GM21786 (cell line): ENCODE results near the gene RPL18.

Experiments used
- ATAC-seq: cut with Tn5 transposase; IDR thresholded peaks from one replicate; pipeline ENCODE4 v1.9.1; 2021; ENCODE audit not compliant: unreplicated experiment

The RPL18 gene

GRCh38 chr19:48614436-48615230 lies 4.3 kb downstream of the RPL18 start, which contains the start of gene FAM83E:
Gene FAM83E (minus strand): TSS chr19:48615076. CDS start chr19:48613372, 1,704 bp downstream.
- no peak for ATAC-seq

- ATAC-seq, result no peak
These were observed 5.0 kb downstream of the RPL18 start for GRCh38 chr19:48613852-48614435.

GRCh38 chr19:48613024-48613851 lies 5.7 kb downstream of the RPL18 start:
- no peak for ATAC-seq

- no peak for ATAC-seq
These were observed 7.1 kb downstream of the RPL18 start for GRCh38 chr19:48611872-48612271.

GRCh38 chr19:48609571-48610108 lies 9.3 kb downstream of the RPL18 start:
- no peak for ATAC-seq

- ATAC-seq, result no peak
These were observed 10.1 kb downstream of the RPL18 start for GRCh38 chr19:48608798-48609263.

- ATAC-seq, result no peak
These were observed 11.6 kb downstream of the RPL18 start for GRCh38 chr19:48607359-48607755.

GRCh38 chr19:48606463-48607358 lies 12.3 kb downstream of the RPL18 start, which contains the start of gene SPACA4:
Gene SPACA4 (plus strand): TSS chr19:48606742. CDS start chr19:48606979, 237 bp downstream.
- no peak for ATAC-seq

GRCh38 chr19:48603850-48604249 lies 15.1 kb downstream of the RPL18 start:
- no peak for ATAC-seq

GRCh38 chr19:48603449-48603848 lies 15.5 kb downstream of the RPL18 start:
- ATAC-seq, result no peak

GRCh38 chr19:48603001-48603400 lies 16.0 kb downstream of the RPL18 start:
- no peak for ATAC-seq

- no peak for ATAC-seq
These were observed 18.1 kb downstream of the RPL18 start for GRCh38 chr19:48600679-48601417.

GRCh38 chr19:48598996-48599700 lies 19.8 kb downstream of the RPL18 start:
- ATAC-seq, result no peak

GRCh38 chr19:48596679-48597465 lies 22.1 kb downstream of the RPL18 start:
- no peak for ATAC-seq

GRCh38 chr19:48596237-48596636 lies 22.7 kb downstream of the RPL18 start:
- no peak for ATAC-seq

GRCh38 chr19:48595833-48596232 lies 23.1 kb downstream of the RPL18 start:
- no peak for ATAC-seq

GRCh38 chr19:48595171-48595570 lies 23.8 kb downstream of the RPL18 start:
- ATAC-seq, result no peak

GRCh38 chr19:48591021-48591420 lies 28.0 kb downstream of the RPL18 start:
- no peak for ATAC-seq
